ENCODE measurements around the gene ABCA6. TPM values are rescaled to one million over a fixed set of nuclear protein-coding genes. Genes with fewer than 3 reads are reported as not detected.

The ABCA6 gene
- polyA plus RNA-seq, 1 experiment, result 0.36 TPM

GRCh38 chr17:69048634-69049033 lies 93.1 kb downstream of the ABCA6 start:
- no peaks in the 10 kb centered on the region for H3K27me3 ChIP-seq (ENCODE audit: control insufficient read depth, insufficient read depth, low read length)
- H3K4me3 ChIP-seq (ENCODE audit: low read depth, low read length), result no peak overlapping the region
- ChIA-PET POLR2A (no interaction called here), CTCF (no interaction called here)
- H3K27ac ChIP-seq (ENCODE audit: low read depth, low read length), result no peak overlapping the region
- DNase-seq (ENCODE audit: low read depth, low spot score), result no peak
- TF ChIP-seq CTCF (IDR thresholded peaks at IDR 0.05; ENCODE audit: low read depth, low read length), result no peak
- no peaks in the 10 kb centered on the region for H3K9me3 ChIP-seq (ENCODE audit: control insufficient read depth, insufficient read depth, low read length)

- DNase-seq (ENCODE audit: low read depth, low spot score), result peak; percentile 65
- Histone ChIP-seq H3K4me3 (ENCODE audit: low read depth, low read length) (no peak overlapping the region), H3K27ac (ENCODE audit: low read depth, low read length) (peak overlapping the region; percentile 73), H3K27me3 (ENCODE audit: control insufficient read depth, insufficient read depth, low read length) (no peaks in the 10 kb centered on the region), H3K9me3 (ENCODE audit: control insufficient read depth, insufficient read depth, low read length) (no peaks in the 10 kb centered on the region)
- ChIA-PET CTCF (no interaction called here), POLR2A (no interaction called here)
- no peak for TF ChIP-seq CTCF (IDR thresholded peaks at IDR 0.05; ENCODE audit: low read depth, low read length)
These were observed 94.1 kb downstream of the ABCA6 start for GRCh38 chr17:69047368-69048263.

GRCh38 chr17:69046121-69046807 lies 95.4 kb downstream of the ABCA6 start:
- no peak overlapping the region for H3K27ac ChIP-seq (ENCODE audit: low read depth, low read length)
- TF ChIP-seq CTCF (IDR thresholded peaks at IDR 0.05; ENCODE audit: low read depth, low read length), result no peak
- no peak for DNase-seq (ENCODE audit: low read depth, low spot score)
- CTCF ChIA-PET, result no interaction called here
- H3K9me3 ChIP-seq (ENCODE audit: control insufficient read depth, insufficient read depth, low read length), result no peaks in the 10 kb centered on the region
- H3K4me3 ChIP-seq (ENCODE audit: low read depth, low read length), result no peak overlapping the region
- H3K27me3 ChIP-seq (ENCODE audit: control insufficient read depth, insufficient read depth, low read length), result no peaks in the 10 kb centered on the region
- POLR2A ChIA-PET, result no interaction called here

- TF ChIP-seq CTCF (IDR thresholded peaks at IDR 0.05; ENCODE audit: low read depth, low read length), result no peak
- POLR2A ChIA-PET, result no interaction called here
- CTCF ChIA-PET, result interaction anchor here (1.0 kb wide), 1 partner anchor 274 kb away, joined by 3 read pairs; no protein-coding TSS in a partner anchor
These were observed 96.0 kb downstream of the ABCA6 start for GRCh38 chr17:69045646-69046045.

GRCh38 chr17:69044371-69044770 lies 97.3 kb downstream of the ABCA6 start:
- POLR2A ChIA-PET, result no interaction called here
- TF ChIP-seq CTCF (IDR thresholded peaks at IDR 0.05; ENCODE audit: low read depth, low read length), result no peak
- Histone ChIP-seq H3K27ac (ENCODE audit: low read depth, low read length) (no peak overlapping the region), H3K9me3 (ENCODE audit: control insufficient read depth, insufficient read depth, low read length) (no peaks in the 10 kb centered on the region), H3K27me3 (ENCODE audit: control insufficient read depth, insufficient read depth, low read length) (no peaks in the 10 kb centered on the region), H3K4me3 (ENCODE audit: low read depth, low read length) (no peak overlapping the region)
- CTCF ChIA-PET, result no interaction called here
- DNase-seq (ENCODE audit: low read depth, low spot score), result no peak

More at GRCh38 chr17:69045646-69046045, 96.0 kb downstream of the ABCA6 start:
- Histone ChIP-seq H3K4me3 (ENCODE audit: low read depth, low read length) (no peak overlapping the region), H3K27ac (ENCODE audit: low read depth, low read length) (no peak overlapping the region), H3K27me3 (ENCODE audit: control insufficient read depth, insufficient read depth, low read length) (no peaks in the 10 kb centered on the region), H3K9me3 (ENCODE audit: control insufficient read depth, insufficient read depth, low read length) (no peaks in the 10 kb centered on the region)
- no peak for DNase-seq (ENCODE audit: low read depth, low spot score)
